KMS-11 (cell line): ENCODE data around the gene ATXN7L1.

Experiments
- H2AFZ ChIP-seq: fragments of 200-600 bp; sonication (generic); 2 replicates; pipeline ENCODE4 v1.6.1; 2016; ENCODE audit warnings: antibody characterized with exemption, mixed run types, low read depth
- H3K27ac ChIP-seq: fragments of 200-600 bp; sonication (generic); 2 replicates; pipeline ENCODE4 v1.6.1; 2016; ENCODE audit warnings: mild to moderate bottlenecking, mixed run types
- H3K27me3 ChIP-seq: fragments of 200-600 bp; sonication (generic); 2 replicates; pipeline ENCODE4 v1.6.1; 2017; ENCODE audit warnings: mild to moderate bottlenecking, low read depth, mixed run types, moderate library complexity; ENCODE audit not compliant: insufficient read depth
- H3K36me3 ChIP-seq: fragments of 200-600 bp; sonication (generic); 2 replicates; pipeline ENCODE4 v1.6.1; 2017; ENCODE audit warnings: mild to moderate bottlenecking, mixed run types; ENCODE audit not compliant: insufficient read depth
- H3K4me1 ChIP-seq: fragments of 200-600 bp; sonication (generic); 2 replicates; pipeline ENCODE4 v1.6.1; 2016; ENCODE audit warnings: mild to moderate bottlenecking, low read depth, mixed run types; ENCODE audit not compliant: poor library complexity, severe bottlenecking
- H3K4me2 ChIP-seq: fragments of 200-600 bp; sonication (generic); 2 replicates; pipeline ENCODE4 v1.7.0; 2016; ENCODE audit warnings: mild to moderate bottlenecking, mixed run types
- H3K4me3 ChIP-seq: fragments of 200-600 bp; sonication (generic); IDR thresholded peaks from 2 replicates; pipeline ENCODE4 v1.6.1; 2017; ENCODE audit warnings: low read depth, low read length, mixed read lengths; ENCODE audit not compliant: insufficient read depth
- H3K79me2 ChIP-seq: fragments of 200-600 bp; sonication (generic); 2 replicates; pipeline ENCODE4 v1.6.1; 2016; ENCODE audit warnings: low read depth, mixed run types; ENCODE audit not compliant: insufficient read depth
- H3K9ac ChIP-seq: fragments of 200-600 bp; sonication (generic); 2 replicates; pipeline ENCODE4 v1.6.1; 2016; ENCODE audit warnings: mild to moderate bottlenecking, mixed run types
- H4K20me1 ChIP-seq: fragments of 200-600 bp; sonication (generic); 2 replicates; pipeline ENCODE4 v1.6.1; 2016; ENCODE audit warnings: mild to moderate bottlenecking, mixed run types; ENCODE audit not compliant: insufficient read depth
- CTCF ChIP-seq: fragments of 200-600 bp; sonication (generic); conservative IDR thresholded peaks from 2 replicates; pipeline ENCODE4 v1.6.1; 2017; ENCODE audit warnings: low read depth, mild to moderate bottlenecking, antibody characterized with exemption, low read length, moderate library complexity, mixed read lengths

The ATXN7L1 gene

GRCh38 chr7:105776068-105776790 is 100.2 kb downstream of the ATXN7L1 start:
- no peaks in the 10 kb centered on the region for H3K27me3 ChIP-seq
- no peak overlapping the region for H2AFZ ChIP-seq
- no peaks in the 10 kb centered on the region for H3K36me3 ChIP-seq
- H3K27ac ChIP-seq: no peak overlapping the region
- H3K79me2 ChIP-seq: no peaks in the 10 kb centered on the region
- no peak overlapping the region for H3K4me2 ChIP-seq
- H3K4me3 ChIP-seq: no peak overlapping the region
- H4K20me1 ChIP-seq: no peaks in the 10 kb centered on the region
- no peak for TF ChIP-seq CTCF
- no peaks in the 10 kb centered on the region for H3K4me1 ChIP-seq
- H3K9ac ChIP-seq: no peak overlapping the region

GRCh38 chr7:105775580-105775979 is 100.8 kb downstream of the ATXN7L1 start:
- no peaks in the 10 kb centered on the region for H3K27me3 ChIP-seq
- H3K4me3 ChIP-seq: no peak overlapping the region
- no peak overlapping the region for H3K9ac ChIP-seq
- H4K20me1 ChIP-seq: no peaks in the 10 kb centered on the region
- no peak overlapping the region for H3K4me2 ChIP-seq
- no peaks in the 10 kb centered on the region for H3K4me1 ChIP-seq
- no peak overlapping the region for H2AFZ ChIP-seq
- no peak for TF ChIP-seq CTCF
- H3K79me2 ChIP-seq: no peaks in the 10 kb centered on the region
- no peak overlapping the region for H3K27ac ChIP-seq
- H3K36me3 ChIP-seq: no peaks in the 10 kb centered on the region

GRCh38 chr7:105773030-105773460 is 103.4 kb downstream of the ATXN7L1 start:
- TF ChIP-seq CTCF: no peak
- H3K9ac ChIP-seq: no peak overlapping the region
- H3K27me3 ChIP-seq: no peaks in the 10 kb centered on the region
- no peaks in the 10 kb centered on the region for H3K79me2 ChIP-seq
- H3K4me1 ChIP-seq: no peaks in the 10 kb centered on the region
- no peak overlapping the region for H3K4me3 ChIP-seq
- H2AFZ ChIP-seq: no peak overlapping the region
- H3K27ac ChIP-seq: no peak overlapping the region
- no peaks in the 10 kb centered on the region for H4K20me1 ChIP-seq
- H3K36me3 ChIP-seq: no peaks in the 10 kb centered on the region
- H3K4me2 ChIP-seq: no peak overlapping the region

GRCh38 chr7:105769901-105770628 is 106.3 kb downstream of the ATXN7L1 start:
- Histone ChIP-seq H3K36me3 (no peaks in the 10 kb centered on the region), H3K9ac (no peak overlapping the region), H3K79me2 (no peaks in the 10 kb centered on the region), H3K27ac (no peak overlapping the region), H3K4me2 (no peak overlapping the region), H2AFZ (no peak overlapping the region), H4K20me1 (no peaks in the 10 kb centered on the region), H3K4me3 (no peak overlapping the region), H3K27me3 (no peaks in the 10 kb centered on the region), H3K4me1 (no peaks in the 10 kb centered on the region)
- TF ChIP-seq CTCF: no peak
